C4-2B (cell line): ENCODE results near the gene GARIN1A.
"Not testable (repeated sequence)": the region's sequence is repeated elsewhere in the genome, so short reads cannot be mapped to it uniquely, and the experiment has no call there.

Experiments used
- H3K27ac ChIP-seq: fragments of 450-650 bp; 2 replicates; pipeline ENCODE4 v1.5.1; 2017
- CTCF ChIP-seq: fragments of 450-650 bp; conservative IDR thresholded peaks from 2 replicates; pipeline ENCODE4 v1.5.1; 2017; ENCODE audit warnings: mild to moderate bottlenecking
- ZFX ChIP-seq: fragments of 450-650 bp; IDR thresholded peaks from 2 replicates; pipeline ENCODE4 v1.6.1; 2017

GARIN1A gene

GRCh38 chr7:128671992-128672391, at the start of gene GARIN1A:
GARIN1A (plus strand) TSS chr7:128672292; CDS start chr7:128672398, 106 bp downstream.
- no peak within 1 kb of the TSS for H3K27ac ChIP-seq
- TF ChIP-seq ZFX = no peak
- no peak for TF ChIP-seq CTCF

- H3K27ac ChIP-seq = not testable (repeated sequence)
These were observed 45.0 kb upstream of the GARIN1A start for GRCh38 chr7:128627124-128627523.

- not testable (repeated sequence) for H3K27ac ChIP-seq
These were observed 38.2 kb upstream of the GARIN1A start for GRCh38 chr7:128633915-128634314.

- H3K27ac ChIP-seq = not testable (repeated sequence)
These were observed 26.9 kb upstream of the GARIN1A start for GRCh38 chr7:128645206-128645605.

GRCh38 chr7:128645844-128646243, 26.2 kb upstream of the GARIN1A start:
- not testable (repeated sequence) for H3K27ac ChIP-seq

GRCh38 chr7:128646877-128647276, 25.2 kb upstream of the GARIN1A start:
- not testable (repeated sequence) for H3K27ac ChIP-seq

- H3K27ac ChIP-seq = not testable (repeated sequence)
These were observed 21.0 kb upstream of the GARIN1A start for GRCh38 chr7:128651096-128651495.

- not testable (repeated sequence) for H3K27ac ChIP-seq
These were observed 19.5 kb upstream of the GARIN1A start for GRCh38 chr7:128652606-128653005.

- not testable (repeated sequence) for H3K27ac ChIP-seq
These were observed 18.9 kb upstream of the GARIN1A start for GRCh38 chr7:128653197-128653596.

GRCh38 chr7:128654080-128654479, 18.0 kb upstream of the GARIN1A start:
- not testable (repeated sequence) for H3K27ac ChIP-seq

GRCh38 chr7:128654501-128654900, 17.6 kb upstream of the GARIN1A start:
- not testable (repeated sequence) for H3K27ac ChIP-seq

GRCh38 chr7:128658428-128658827, 13.7 kb upstream of the GARIN1A start:
- not testable (repeated sequence) for H3K27ac ChIP-seq

GRCh38 chr7:128660596-128660995, 11.5 kb upstream of the GARIN1A start:
- H3K27ac ChIP-seq = no peak overlapping the region
- TF ChIP-seq ZFX = no peak
- no peak for TF ChIP-seq CTCF

- H3K27ac ChIP-seq = no peak overlapping the region
- no peak for TF ChIP-seq ZFX
These were observed 10.6 kb upstream of the GARIN1A start for GRCh38 chr7:128661446-128661845.

GRCh38 chr7:128662091-128662490, 10.0 kb upstream of the GARIN1A start:
- no peak for TF ChIP-seq ZFX
- TF ChIP-seq CTCF = no peak
- H3K27ac ChIP-seq = no peak overlapping the region

GRCh38 chr7:128663223-128663622, 8.9 kb upstream of the GARIN1A start:
- H3K27ac ChIP-seq = not testable (repeated sequence)
